AG10803 (cell line): ENCODE data around the gene KIF1B.
A peak's percentile ranks its signal among the peaks of the same experiment; 100 is the strongest.
"Not testable (repeated sequence)": the region's sequence is repeated elsewhere in the genome, so short reads cannot be mapped to it uniquely, and the experiment has no call there.

Source experiments
- DNase-seq: peaks from one replicate; pipeline ENCODE4 v3.0.0; 2010; ENCODE audit warnings: low read depth
- H3K4me3 ChIP-seq: 2 replicates; pipeline ENCODE4 v1.5.1; 2011; ENCODE audit warnings: mild to moderate bottlenecking, low read length, control low read depth
- CTCF ChIP-seq: conservative IDR thresholded peaks from 2 replicates; pipeline ENCODE4 v1.5.1; 2011; ENCODE audit warnings: mild to moderate bottlenecking, low read length, control low read depth, inconsistent platforms

KIF1B gene

GRCh38 chr1:10220200-10220599, 9.8 kb downstream of the KIF1B start:
- no peak for TF ChIP-seq CTCF
- no peak overlapping the region for H3K4me3 ChIP-seq
- DNase-seq = no peak

GRCh38 chr1:10220657-10221056, 10.3 kb downstream of the KIF1B start:
- DNase-seq = not testable (repeated sequence)

DNA sequence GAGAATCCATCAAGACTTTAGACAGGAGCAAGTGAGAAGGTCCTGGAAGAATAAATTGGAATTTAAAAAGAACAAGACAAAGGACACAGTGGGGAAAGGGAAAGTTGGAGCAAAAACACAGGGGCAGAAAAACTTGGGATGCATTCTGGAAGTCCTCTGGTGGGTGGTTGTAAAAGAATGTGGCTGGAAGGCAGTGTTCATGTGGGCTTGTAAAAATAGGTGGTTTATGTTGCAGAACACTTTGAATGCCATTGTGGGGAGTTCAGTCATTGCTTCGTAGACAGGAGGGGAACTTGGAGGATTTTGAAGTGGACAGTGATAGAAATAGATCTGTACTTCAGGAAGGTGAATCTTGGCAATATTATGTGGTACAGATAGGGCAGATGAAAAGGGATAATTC, 15.2 kb downstream of the KIF1B start:
- no peak overlapping the region for H3K4me3 ChIP-seq
- peak; percentile 37 for DNase-seq
- TF ChIP-seq CTCF = no peak

More at GRCh38 chr1:10220657-10221056, 10.3 kb downstream of the KIF1B start:
- not testable (repeated sequence) for H3K4me3 ChIP-seq

DNA sequence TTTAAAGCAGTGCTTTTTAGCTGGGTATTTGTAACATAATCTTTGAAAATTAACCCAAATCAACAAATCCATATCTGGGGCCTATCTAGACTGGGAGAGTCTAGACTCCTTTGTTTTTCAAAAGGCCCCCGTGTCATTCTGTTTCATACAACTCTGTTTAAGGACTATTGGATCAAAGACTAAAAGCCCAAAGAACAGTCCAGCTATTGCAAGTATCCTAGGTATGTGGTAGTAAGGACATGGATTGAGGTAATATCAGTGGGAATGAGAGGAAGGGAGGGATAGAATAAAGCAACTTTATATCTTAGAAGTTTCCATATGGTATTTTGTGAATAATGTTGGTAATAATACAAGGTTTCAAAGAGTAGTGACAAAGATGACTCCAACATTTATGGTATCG, 18.2 kb downstream of the KIF1B start:
- DNase-seq = peak; percentile 27
- no peak for TF ChIP-seq CTCF
- H3K4me3 ChIP-seq = no peak overlapping the region

GRCh38 chr1:10229903-10230302, 19.5 kb downstream of the KIF1B start:
- no peak overlapping the region for H3K4me3 ChIP-seq
- TF ChIP-seq CTCF = no peak
- DNase-seq = no peak

GRCh38 chr1:10232163-10232562, 21.8 kb downstream of the KIF1B start:
- no peak overlapping the region for H3K4me3 ChIP-seq
- DNase-seq = no peak
- no peak for TF ChIP-seq CTCF

DNA sequence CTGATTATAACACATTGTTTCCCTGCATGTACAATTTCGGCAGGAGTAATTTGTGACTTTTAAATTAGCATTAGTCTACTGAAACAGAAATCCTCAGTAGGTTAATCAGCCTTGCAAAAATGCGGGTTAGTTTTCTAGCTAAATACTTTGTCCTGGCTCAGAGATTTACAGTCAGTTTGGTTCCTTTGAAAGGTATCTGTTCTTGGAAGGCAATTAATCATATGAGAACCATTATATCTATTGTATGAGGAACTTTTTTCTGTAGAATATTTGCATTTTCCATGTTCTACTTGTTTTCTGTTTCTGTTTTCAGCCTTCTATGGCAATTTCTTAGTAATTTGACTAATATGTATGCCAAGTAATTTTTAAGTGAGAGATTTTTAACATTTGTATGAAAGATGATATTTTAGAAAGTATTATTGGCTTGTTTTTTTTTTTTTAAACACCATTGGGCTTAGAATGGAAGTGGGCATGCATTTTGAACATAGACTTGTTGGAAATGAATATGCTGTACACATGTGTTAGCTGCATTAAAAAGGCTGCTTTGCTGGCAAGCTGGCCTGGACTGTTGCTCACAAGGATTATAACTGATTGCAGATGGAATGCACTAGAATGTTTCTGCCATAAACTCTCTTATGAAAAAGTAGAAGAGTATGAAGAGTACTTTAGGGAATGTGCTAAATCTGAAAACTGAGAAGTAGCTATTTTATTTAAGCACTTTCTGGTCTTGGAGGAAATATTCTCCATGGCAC, 26.2 kb downstream of the KIF1B start:
- TF ChIP-seq CTCF = no peak
- DNase-seq = peak; percentile 80

DNA sequence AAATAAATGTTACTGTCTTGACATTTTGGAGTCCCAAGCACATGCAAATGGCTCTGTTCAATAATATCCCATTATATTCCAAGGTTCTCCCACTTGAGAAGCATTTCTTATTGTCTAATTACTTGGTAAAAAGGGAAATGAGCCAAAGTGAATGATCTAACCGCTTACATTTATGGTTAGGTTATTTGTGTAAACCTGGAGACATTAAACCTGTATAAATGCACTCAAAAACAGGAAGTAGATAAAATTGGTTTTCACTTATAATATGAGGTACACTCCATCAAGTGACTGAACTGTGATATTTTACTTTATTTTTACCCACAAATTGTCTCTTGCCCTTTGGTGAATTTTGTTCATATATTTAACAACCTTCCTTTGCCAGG, 26.8 kb downstream of the KIF1B start:
- no peak overlapping the region for H3K4me3 ChIP-seq
- TF ChIP-seq CTCF = no peak
- no peak for DNase-seq

More for the DNA sequence above, 26.2 kb downstream of the KIF1B start:
- no peak overlapping the region for H3K4me3 ChIP-seq
